Measurements from ENCODE around the gene LHPP.

DNA sequence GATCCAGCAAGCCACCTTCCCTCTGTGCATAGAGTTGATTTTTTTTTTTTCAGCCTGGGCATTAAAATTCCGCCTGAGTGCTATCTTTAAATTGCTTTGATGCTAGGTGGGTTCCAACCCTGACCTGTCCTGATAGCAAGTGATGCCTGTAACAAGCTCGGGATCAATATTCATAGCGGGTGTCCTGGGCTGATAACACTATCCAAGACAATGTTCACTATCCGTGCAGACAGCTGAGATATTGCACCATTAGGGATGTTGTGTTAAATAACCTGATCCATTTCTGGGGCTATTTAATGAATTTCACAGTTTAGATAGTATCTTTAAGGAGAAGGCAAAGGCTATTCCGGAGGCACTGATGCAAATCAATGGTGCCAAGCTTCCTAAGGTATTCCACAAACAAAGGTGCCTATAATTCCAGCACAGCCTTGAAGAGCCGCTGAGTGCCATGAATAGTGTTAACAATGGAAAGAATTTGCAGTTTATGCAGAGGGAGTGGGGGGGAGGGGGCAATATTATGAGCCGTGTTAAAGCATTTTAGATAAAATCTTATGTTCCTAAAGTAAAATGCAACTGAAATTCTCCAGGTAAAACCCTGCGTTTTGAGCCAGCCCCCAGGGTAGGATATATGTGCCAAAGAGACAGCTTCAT, 7.5 kb upstream of the LHPP start:
- TF ChIP-seq, protein P1, sequence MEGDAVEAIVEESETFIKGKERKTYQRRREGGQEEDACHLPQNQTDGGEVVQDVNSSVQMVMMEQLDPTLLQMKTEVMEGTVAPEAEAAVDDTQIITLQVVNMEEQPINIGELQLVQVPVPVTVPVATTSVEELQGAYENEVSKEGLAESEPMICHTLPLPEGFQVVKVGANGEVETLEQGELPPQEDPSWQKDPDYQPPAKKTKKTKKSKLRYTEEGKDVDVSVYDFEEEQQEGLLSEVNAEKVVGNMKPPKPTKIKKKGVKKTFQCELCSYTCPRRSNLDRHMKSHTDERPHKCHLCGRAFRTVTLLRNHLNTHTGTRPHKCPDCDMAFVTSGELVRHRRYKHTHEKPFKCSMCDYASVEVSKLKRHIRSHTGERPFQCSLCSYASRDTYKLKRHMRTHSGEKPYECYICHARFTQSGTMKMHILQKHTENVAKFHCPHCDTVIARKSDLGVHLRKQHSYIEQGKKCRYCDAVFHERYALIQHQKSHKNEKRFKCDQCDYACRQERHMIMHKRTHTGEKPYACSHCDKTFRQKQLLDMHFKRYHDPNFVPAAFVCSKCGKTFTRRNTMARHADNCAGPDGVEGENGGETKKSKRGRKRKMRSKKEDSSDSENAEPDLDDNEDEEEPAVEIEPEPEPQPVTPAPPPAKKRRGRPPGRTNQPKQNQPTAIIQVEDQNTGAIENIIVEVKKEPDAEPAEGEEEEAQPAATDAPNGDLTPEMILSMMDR (conservative IDR thresholded peaks at IDR 0.05 in 1 of 2, IDR thresholded peaks at IDR 0.05 in 1 of 2; ENCODE audit: low read depth in 1 of 2, low read length in 2 of 2), result no peak
- TF ChIP-seq EZH2 (IDR thresholded peaks at IDR 0.05; ENCODE audit: low read length, missing control alignments), result no peak
